ENCODE results near the gene LIN54. TPM values are rescaled to one million over a fixed set of nuclear protein-coding genes. Genes with fewer than 3 reads are reported as not detected.

LIN54 gene
- total RNA-seq, 1 donor from 2014 or later, result 5.0 TPM

GRCh38 chr4:82948647-82949204, 61.9 kb downstream of the LIN54 start:
- no peak for DNase-seq (ENCODE audit: low read depth)
- H3K4me3 ChIP-seq (ENCODE audit: low read depth, low read length), result no peak overlapping the region
- H3K36me3 ChIP-seq (ENCODE audit: control insufficient read depth, insufficient read depth, low read length), result no peaks in the 10 kb centered on the region
- TF ChIP-seq CTCF (IDR thresholded peaks at IDR 0.05; ENCODE audit: insufficient read depth, low read length, poor library complexity, severe bottlenecking), result no peak
- no peaks in the 10 kb centered on the region for H3K27me3 ChIP-seq (ENCODE audit: control insufficient read depth, insufficient read depth, low read length)

- no peaks in the 10 kb centered on the region for H3K27me3 ChIP-seq (ENCODE audit: control insufficient read depth, insufficient read depth, low read length)
- no peak for DNase-seq (ENCODE audit: low read depth)
- TF ChIP-seq CTCF (IDR thresholded peaks at IDR 0.05; ENCODE audit: insufficient read depth, low read length, poor library complexity, severe bottlenecking), result no peak
- H3K36me3 ChIP-seq (ENCODE audit: control insufficient read depth, insufficient read depth, low read length), result no peaks in the 10 kb centered on the region
- H3K4me3 ChIP-seq (ENCODE audit: low read depth, low read length), result no peak overlapping the region
These were observed 63.1 kb downstream of the LIN54 start for GRCh38 chr4:82947498-82947897.

- no peaks in the 10 kb centered on the region for H3K36me3 ChIP-seq (ENCODE audit: control insufficient read depth, insufficient read depth, low read length)
These were observed 71.2 kb downstream of the LIN54 start for GRCh38 chr4:82939414-82939813.

GRCh38 chr4:82934441-82934840, 76.2 kb downstream of the LIN54 start:
- TF ChIP-seq CTCF (IDR thresholded peaks at IDR 0.05; ENCODE audit: insufficient read depth, low read length, poor library complexity, severe bottlenecking), result no peak
- no peak for DNase-seq (ENCODE audit: low read depth)
- Histone ChIP-seq H3K27me3 (ENCODE audit: control insufficient read depth, insufficient read depth, low read length) (no peaks in the 10 kb centered on the region), H3K4me3 (ENCODE audit: low read depth, low read length) (no peak overlapping the region), H3K36me3 (ENCODE audit: control insufficient read depth, insufficient read depth, low read length) (no peaks in the 10 kb centered on the region)

More at GRCh38 chr4:82939414-82939813, 71.2 kb downstream of the LIN54 start:
- no peak for TF ChIP-seq CTCF (IDR thresholded peaks at IDR 0.05; ENCODE audit: insufficient read depth, low read length, poor library complexity, severe bottlenecking)
- Histone ChIP-seq H3K27me3 (ENCODE audit: control insufficient read depth, insufficient read depth, low read length) (no peaks in the 10 kb centered on the region), H3K4me3 (ENCODE audit: low read depth, low read length) (no peak overlapping the region)
- DNase-seq (ENCODE audit: low read depth), result no peak

- no peak for DNase-seq (ENCODE audit: low read depth)
- no peak overlapping the region for H3K4me3 ChIP-seq (ENCODE audit: low read depth, low read length)
- H3K27me3 ChIP-seq (ENCODE audit: control insufficient read depth, insufficient read depth, low read length), result no peaks in the 10 kb centered on the region
- H3K36me3 ChIP-seq (ENCODE audit: control insufficient read depth, insufficient read depth, low read length), result no peaks in the 10 kb centered on the region
- TF ChIP-seq CTCF (IDR thresholded peaks at IDR 0.05; ENCODE audit: insufficient read depth, low read length, poor library complexity, severe bottlenecking), result no peak
These were observed 79.5 kb downstream of the LIN54 start for GRCh38 chr4:82930848-82931755.
